Dermis microvascular lymphatic vessel endothelial cell (primary cell): ENCODE results near the gene MRTFA. TPM values are rescaled to one million over a fixed set of nuclear protein-coding genes. Genes with fewer than 3 reads are reported as not detected.
"Not testable (repeated sequence)": the region's sequence is repeated elsewhere in the genome, so short reads cannot be mapped to it uniquely, and the experiment has no call there.

Experiments
- DNase-seq, 2 donors: peaks; one replicate each; pipeline versions ENCODE4 v3.0.0 to v3.0.0-alpha.2; 2010; ENCODE audit warnings: low read depth in 2 of 2
- total RNA-seq: library from RNA; depleted of rRNA; stranded (reverse); fragments of >200 nt; gene quantifications from 2 replicates; pipeline ENCODE4 v1.2.1, GENCODE V29; 2014

MRTFA gene
- total RNA-seq, 1 donor from 2014 or later, result 12.8 TPM

DNA sequence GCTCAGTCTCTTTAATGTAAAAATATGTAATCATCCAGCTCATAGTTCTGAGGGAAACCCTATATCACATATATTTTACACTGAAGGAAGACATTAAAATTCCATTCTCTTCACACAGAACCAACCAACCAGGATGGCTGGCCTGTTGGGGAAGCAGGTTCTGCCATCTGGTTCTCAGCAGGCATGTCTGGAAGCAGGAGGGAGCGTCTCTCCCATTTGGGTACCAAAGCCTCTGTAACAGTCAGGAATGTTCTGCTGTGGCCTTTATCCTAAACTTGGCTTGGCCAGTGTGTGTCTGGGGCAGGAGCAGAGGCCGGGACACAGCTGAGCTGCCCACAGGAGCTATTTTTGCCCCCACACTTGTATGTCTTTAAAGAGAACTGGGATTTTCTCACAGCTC lies 236.9 kb downstream of the MRTFA start:
- DNase-seq, result no peak

DNA sequence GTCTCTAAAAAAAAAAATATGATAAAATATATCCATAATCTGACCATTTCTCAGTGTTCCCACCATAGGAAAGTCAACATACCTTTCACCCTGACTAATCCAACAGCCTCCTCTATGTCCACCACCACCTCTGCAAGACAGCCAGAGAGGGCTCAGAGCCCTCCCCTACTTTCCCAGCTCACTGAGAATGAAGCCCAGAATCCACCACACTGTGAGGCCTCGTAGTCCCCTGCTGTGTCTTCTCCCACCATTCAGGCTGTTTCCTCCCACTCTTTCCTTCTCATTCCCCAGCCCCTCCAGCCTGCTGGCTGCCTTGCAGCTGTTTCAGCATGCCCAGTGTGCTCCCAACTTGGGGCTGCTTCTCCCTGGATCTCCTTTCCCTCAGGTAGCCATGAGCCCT lies 239.1 kb downstream of the MRTFA start:
- DNase-seq, result peak in 1 of 2 donors; percentile 32

GRCh38 chr22:40396882-40397281 lies 239.6 kb downstream of the MRTFA start:
- DNase-seq, result peak; percentile 96

DNA sequence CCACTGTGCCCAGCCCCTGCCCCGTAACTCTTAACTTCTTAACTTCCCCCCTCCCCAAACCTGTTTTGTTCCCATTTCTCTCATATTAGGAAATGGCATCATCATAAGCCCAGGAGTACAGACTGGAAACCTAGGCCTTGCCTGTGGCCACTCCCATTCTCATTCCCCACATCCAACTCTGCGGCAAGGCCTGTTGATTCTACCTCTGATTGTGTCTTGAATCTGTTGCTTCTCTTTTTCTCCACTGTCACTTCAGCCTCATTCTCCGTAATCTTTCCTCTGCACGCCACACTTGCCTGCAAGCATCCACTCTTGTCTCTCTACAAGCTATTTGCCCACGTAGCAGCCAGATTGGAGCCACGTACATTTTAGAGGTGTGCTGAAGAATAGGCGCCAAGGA lies 240.9 kb downstream of the MRTFA start:
- DNase-seq, result no peak

GRCh38 chr22:40394607-40395006 lies 241.9 kb downstream of the MRTFA start:
- DNase-seq, result no peak

DNA sequence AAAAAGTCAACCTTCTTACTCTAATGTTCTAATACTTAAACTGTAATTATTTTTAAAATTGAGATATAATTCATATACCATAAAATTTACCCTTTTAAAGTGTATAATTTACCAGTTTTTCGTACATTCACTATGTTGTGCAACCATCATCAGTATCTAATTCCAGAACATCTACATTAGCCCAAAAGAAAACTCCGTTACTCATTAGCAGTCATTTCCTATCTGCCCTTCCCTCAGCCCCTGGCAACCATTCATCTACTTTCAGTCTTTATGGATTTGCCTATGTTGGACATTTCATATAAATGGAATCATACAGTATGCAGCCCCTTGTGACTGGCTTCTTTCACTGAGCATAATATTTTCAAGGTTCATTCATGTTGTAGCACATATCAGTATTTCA lies 243.9 kb downstream of the MRTFA start:
- no peak for DNase-seq

GRCh38 chr22:40391417-40391816 lies 245.1 kb downstream of the MRTFA start:
- DNase-seq, result no peak

DNA sequence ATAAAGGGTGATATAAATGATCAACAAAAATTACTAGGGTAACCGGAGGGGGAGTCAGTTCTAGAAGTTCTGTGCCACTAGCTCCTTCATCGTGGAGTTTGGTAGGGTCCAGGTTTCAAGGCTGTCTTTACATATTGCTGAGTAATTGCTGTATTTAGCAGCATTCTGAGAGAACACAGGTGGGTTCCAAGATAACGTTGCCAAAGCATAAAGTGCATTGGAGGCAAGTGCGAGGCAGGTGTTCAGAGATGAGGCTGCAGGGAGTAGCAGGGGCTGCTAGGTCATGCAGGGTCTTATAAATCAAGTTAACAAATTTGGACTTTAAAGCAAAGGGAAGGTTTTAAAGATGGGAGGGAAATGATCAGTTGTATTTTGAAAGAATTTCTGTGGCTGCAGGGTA lies 248.3 kb downstream of the MRTFA start:
- DNase-seq, result no peak

DNA sequence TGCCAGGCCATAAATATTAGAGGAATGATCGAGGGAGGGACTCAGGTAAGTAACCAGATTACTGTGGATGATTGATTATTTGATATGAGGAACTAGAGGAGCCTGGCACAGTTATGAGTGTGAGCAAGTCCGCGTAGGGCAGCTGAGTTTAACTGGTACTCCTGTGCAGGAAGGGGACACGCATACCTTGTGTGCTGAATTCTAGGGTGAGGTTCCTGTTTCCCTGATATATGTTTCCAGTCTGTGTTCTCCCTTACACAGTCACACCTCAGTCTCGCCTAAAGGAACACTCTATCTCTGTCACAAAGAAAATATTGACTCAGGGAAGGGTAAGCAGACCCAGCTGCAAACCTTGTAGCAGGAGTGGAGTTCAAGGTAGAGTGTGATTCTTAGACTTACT lies 248.8 kb downstream of the MRTFA start:
- DNase-seq, result no peak

DNA sequence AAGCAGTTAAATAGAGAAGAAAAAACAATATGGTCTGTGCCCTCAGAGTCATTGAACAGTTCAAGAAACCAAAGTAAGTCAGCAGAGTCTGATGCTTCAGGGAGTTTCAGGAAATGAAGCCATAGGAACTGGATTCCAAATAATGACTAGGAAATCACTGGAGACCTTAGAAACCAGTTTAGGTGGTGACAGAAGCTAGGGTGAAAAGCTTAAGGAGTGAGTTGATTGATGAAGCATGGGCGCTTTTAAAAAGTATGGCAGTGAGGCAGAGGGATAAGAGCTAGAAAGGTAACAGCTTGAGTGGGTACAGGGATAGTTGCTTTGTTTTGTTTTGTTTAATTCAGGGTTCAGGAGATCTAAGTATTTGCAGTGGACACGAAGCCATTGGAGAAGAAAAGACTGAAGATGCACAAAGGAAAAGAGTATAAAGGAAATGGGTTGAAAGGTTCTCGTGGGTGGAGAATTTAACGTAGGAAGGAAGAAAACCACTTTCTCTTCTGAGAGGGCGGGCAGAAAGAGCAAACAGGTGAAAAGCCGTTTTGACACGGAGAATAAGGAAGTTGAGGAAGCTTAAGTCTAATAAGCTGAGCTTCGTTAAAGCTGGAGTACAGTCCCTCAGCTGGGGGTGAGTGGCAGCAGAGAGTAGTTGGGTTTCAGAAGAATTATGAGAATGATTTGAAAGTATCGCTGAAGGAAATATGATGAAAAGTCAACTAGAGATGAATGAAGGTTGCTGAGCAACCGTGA lies 251.3 kb downstream of the MRTFA start:
- DNase-seq, result peak in 1 of 2 donors; percentile 28

DNA sequence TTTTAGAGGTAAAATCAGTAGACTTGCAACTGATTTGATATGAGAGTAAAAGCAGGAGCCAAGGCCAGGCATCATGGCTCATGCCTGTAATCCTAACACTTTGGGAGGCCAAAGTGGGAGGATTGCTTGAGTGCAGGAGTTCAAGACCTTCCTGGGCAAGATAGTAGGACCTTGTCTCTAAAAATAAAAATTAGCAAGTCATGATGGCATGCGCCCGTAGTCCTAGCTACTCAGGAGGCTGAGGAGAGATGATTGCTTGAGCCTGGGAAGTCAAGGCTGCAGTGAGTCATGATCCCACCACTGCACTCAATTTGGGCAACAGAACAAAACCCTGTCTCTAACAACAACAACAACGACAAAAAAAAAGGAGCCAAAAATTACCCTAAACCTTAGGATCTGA lies 252.6 kb downstream of the MRTFA start:
- no peak for DNase-seq

- DNase-seq, result no peak
Observed at GRCh38 chr22:40381461-40381860, 255.1 kb downstream of the MRTFA start.

- DNase-seq, result not testable (repeated sequence)
Observed at GRCh38 chr22:40378448-40378847, 258.1 kb downstream of the MRTFA start.

DNA sequence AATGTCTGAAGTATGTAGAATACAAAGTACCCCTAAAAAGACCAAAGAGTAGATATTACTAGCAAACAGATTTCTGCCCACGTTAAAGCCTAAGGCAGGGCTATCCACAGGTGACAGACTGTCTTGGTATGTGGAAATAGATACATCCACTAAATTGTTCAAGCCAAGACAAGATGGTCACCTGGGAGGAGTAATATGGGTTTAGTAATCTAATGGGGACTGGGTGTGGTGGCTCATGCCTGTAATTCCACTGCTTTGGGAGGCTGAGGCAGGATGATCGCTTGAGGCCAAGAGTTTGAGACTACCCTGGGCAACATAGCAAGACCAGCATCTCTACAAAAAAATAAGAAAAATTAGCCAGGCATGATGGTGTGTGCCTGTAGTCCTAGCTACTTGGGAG lies 258.6 kb downstream of the MRTFA start:
- no peak for DNase-seq

DNA sequence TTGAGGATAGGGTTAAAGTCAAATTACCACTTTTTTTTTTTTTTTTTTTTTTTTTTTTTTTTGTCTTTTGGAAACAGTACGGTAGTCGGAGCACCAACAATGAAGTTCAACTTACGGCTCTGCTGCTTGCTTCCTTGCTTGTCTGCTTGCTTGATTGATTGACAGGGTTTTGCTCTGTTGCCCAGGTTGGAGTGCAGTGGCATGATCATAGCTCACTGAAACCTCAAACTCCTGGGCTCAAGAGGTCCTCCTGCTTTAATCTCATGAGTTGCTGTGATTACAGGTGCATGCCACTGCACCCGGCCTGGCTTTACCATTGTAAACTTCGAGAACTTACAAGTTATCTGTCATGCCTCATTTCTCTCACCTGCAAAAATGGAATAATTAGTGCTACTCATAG lies 260.4 kb downstream of the MRTFA start:
- no peak for DNase-seq

- no peak for DNase-seq
Observed at GRCh38 chr22:40374567-40374966, 262.0 kb downstream of the MRTFA start.

DNA sequence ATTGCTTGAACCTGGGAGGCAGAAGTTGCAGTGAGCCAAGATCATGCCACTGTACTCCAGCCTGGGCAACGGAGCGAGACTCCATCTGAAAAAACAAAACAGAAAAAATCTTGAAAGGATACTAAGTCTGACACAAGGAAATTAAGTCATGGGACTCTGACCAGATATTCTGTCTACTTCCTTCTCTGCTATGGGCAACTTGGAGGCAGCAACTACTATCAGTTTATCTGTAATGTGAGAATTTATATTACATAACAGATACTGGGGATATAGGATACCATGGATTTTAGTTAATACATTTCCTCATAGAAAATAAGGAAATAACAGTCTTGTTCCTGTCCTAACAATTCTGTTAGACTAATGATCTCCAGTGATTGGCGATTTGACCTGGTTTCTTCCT lies 267.7 kb downstream of the MRTFA start:
- DNase-seq, result no peak

DNA sequence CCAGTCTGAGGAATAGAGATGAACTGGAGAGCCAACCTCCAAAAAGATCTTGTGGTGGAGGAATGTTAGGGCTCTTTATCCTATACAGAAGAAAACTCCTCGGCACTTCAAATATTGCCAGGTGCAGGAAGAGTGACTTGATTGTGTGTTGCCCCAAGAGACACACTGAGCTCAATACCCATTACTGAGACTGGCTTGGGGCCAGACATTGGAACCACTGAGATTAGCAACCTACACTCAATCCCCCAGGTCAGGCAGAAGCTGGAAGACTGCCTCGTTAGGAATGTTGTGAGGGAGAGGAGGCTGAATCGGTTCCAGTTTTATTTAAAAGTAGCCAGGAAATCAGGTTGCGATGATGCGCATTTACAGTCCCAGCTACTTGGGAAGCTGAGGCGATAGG lies 268.5 kb downstream of the MRTFA start:
- DNase-seq, result no peak

DNA sequence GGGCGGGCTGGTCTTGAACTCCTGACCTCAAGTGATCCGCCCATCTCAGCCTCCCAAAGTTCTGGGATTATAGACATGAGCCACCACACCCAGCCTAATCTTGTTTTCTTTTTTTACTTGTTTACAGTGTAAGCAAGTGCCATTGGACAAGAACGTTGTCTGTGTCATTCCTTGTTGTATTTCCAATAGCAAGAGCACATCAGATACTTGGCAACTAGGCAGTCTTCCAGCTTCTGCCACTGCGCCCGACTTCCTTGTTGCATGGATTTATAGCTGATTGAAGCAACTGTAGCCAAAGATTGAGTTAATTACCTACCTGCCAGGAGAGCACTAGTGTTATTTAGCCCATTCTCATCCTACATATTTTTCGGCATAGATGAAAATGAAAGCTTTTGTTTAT lies 269.2 kb downstream of the MRTFA start:
- no peak for DNase-seq

DNA sequence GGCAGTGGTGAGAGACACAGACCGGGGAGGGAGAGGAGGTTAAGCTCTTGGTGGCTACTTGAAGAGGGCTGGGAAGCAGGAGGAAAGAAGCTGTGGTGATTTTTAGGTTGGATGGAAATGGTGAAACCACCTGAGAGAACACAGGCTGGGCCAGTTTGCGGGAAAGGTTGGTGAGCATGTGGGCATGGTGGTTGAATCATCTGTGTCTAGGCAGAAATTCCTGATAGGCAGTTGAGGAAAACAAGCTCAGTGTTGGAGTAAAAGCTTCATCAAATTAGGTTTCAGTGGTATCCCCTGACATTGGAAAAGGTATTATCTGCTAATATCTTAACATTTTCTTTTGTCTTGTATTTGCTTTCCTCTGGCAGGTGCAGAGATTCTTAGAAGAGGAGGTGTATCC lies 270.5 kb downstream of the MRTFA start:
- DNase-seq, result no peak

DNA sequence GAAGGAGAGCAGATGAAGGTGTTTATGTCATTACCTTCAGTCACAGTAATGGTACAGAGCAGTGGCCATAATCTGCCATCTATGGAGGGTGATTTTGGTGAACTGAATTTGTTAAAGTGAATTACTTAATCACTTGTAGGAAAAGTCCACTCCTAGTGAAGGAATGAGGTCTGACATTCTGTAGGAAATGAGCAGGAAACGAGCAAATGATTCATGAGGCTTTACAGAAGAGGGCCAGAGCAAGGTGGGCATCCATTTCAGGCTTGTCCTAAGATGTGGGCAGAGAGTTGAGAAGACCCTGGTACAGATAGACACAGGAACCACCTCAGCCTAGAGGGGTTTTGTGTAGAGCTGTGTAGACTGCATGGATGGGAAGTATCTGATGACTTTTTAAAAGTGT lies 272.1 kb downstream of the MRTFA start:
- DNase-seq, result peak in 1 of 2 donors; percentile 29

- no peak for DNase-seq
Observed at GRCh38 chr22:40363059-40363458, 273.5 kb downstream of the MRTFA start.

DNA sequence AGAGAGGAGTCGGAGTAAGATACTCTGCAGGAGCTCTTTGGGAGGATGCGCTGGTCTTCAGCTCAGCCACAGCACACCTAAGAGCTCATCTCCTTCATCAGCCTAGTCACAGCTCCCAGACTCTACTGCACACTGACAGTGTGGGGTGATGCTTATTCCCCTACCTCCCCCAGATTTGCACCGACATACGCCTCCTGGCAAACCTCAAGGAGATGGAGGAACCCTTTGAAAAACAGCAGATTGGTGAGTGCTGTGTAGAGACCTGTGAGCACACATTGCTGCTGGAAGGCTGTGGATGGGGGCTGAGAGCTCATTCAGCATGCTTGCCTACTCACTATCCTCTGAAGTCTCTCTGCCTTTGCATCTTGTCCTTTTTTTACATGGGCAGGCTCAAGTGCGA lies 275.4 kb downstream of the MRTFA start:
- no peak for DNase-seq
